Measurements from ENCODE around the gene FHOD3. TPM values are rescaled to one million over a fixed set of nuclear protein-coding genes. Genes with fewer than 3 reads are reported as not detected.
A peak's percentile ranks its signal among the peaks of the same experiment; 100 is the strongest.

FHOD3 gene
- total RNA-seq, 1 donor from 2014 or later, result 5.6 TPM

DNA sequence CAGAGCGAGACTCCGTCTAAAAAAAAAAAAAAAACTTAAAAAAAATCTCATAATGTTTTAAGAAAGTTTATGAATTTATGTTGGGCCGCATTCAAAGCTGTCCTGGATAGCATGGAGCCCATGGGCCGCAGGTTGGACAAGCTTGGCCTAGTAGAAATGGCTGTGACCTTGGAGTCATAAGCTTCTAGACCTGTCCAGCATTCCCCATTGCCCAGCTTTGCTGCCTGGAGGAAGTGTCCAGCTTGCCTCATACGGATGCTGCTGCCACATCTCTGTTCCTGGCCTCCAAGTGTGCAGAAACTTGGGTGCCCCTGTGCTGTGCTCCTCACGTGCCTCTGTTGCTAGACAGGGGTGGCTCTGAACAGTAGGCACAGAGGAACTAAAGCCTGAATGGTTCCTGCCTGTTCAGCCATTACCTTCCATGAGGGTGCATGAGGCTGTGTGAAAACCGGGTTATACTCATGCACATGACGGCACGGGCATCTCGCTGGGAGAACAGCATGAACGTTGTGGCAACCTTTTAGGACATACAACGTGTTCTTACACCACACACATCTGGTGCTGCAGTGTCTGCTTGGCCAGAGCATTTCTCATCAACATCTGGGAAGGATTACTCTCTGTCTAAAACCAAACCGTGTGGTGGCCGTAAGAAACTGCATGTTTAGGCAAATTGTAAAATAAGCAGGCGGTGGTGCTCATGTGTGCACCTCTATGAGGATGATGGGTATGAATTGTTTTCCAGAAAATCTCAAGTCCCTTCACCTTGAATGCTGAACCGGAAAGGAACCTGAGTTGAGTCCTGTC is 38.2 kb downstream of the FHOD3 start:
- TF ChIP-seq POLR2AphosphoS5 (IDR thresholded peaks at IDR 0.05; ENCODE audit: insufficient read depth in 1 of 2, low read depth in 1 of 2), result no peak
- TF ChIP-seq, protein P1, sequence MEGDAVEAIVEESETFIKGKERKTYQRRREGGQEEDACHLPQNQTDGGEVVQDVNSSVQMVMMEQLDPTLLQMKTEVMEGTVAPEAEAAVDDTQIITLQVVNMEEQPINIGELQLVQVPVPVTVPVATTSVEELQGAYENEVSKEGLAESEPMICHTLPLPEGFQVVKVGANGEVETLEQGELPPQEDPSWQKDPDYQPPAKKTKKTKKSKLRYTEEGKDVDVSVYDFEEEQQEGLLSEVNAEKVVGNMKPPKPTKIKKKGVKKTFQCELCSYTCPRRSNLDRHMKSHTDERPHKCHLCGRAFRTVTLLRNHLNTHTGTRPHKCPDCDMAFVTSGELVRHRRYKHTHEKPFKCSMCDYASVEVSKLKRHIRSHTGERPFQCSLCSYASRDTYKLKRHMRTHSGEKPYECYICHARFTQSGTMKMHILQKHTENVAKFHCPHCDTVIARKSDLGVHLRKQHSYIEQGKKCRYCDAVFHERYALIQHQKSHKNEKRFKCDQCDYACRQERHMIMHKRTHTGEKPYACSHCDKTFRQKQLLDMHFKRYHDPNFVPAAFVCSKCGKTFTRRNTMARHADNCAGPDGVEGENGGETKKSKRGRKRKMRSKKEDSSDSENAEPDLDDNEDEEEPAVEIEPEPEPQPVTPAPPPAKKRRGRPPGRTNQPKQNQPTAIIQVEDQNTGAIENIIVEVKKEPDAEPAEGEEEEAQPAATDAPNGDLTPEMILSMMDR (IDR thresholded peaks at IDR 0.05), result no peak
- TF ChIP-seq POLR2A (IDR thresholded peaks at IDR 0.05), result no peak
- DNase-seq (ENCODE audit: extremely low spot score in 2 of 2), result peak in 1 of 2 donors; percentile 79

GRCh38 chr18:36337679-36338402 is 40.3 kb downstream of the FHOD3 start:
- Histone ChIP-seq H3K27ac (no peak overlapping the region), H3K4me3 (no peak overlapping the region), H3K27me3 (no peaks in the 10 kb centered on the region), H3K4me1 (no peaks in the 10 kb centered on the region), H3K9me3 (no peaks in the 10 kb centered on the region), H3K36me3 (no peaks in the 10 kb centered on the region)
- no peak for DNase-seq (ENCODE audit: extremely low spot score in 2 of 2)
- TF ChIP-seq POLR2A (IDR thresholded peaks at IDR 0.05), result no peak
- TF ChIP-seq, protein P1 (IDR thresholded peaks at IDR 0.05), result no peak
- no peak for TF ChIP-seq POLR2AphosphoS5 (IDR thresholded peaks at IDR 0.05; ENCODE audit: insufficient read depth in 1 of 2, low read depth in 1 of 2)
- intact Hi-C loops (cut with DNase I), result no loop called here

More for the DNA sequence above, 38.2 kb downstream of the FHOD3 start:
- Histone ChIP-seq H3K27me3 (no peaks in the 10 kb centered on the region), H3K9me3 (no peaks in the 10 kb centered on the region), H3K4me3 (no peak overlapping the region), H3K36me3 (no peaks in the 10 kb centered on the region), H3K27ac (no peak overlapping the region), H3K4me1 (no peaks in the 10 kb centered on the region)
- intact Hi-C loops (cut with DNase I), result no loop called here

- intact Hi-C loops (cut with DNase I), result no loop called here
- no peaks in the 10 kb centered on the region for H3K27me3 ChIP-seq
- H3K36me3 ChIP-seq, result no peaks in the 10 kb centered on the region
- no peak overlapping the region for H3K27ac ChIP-seq
- H3K4me1 ChIP-seq, result no peaks in the 10 kb centered on the region
- DNase-seq (ENCODE audit: extremely low spot score in 2 of 2), result no peak
- TF ChIP-seq, protein P1 (IDR thresholded peaks at IDR 0.05), result no peak
- no peak for TF ChIP-seq POLR2AphosphoS5 (IDR thresholded peaks at IDR 0.05; ENCODE audit: insufficient read depth in 1 of 2, low read depth in 1 of 2)
- no peak for TF ChIP-seq POLR2A (IDR thresholded peaks at IDR 0.05)
- H3K9me3 ChIP-seq, result no peaks in the 10 kb centered on the region
- H3K4me3 ChIP-seq, result no peak overlapping the region
These were observed 41.0 kb downstream of the FHOD3 start for GRCh38 chr18:36338403-36338933.

GRCh38 chr18:36340246-36340645 is 42.7 kb downstream of the FHOD3 start:
- no peak overlapping the region for H3K27ac ChIP-seq
- no peaks in the 10 kb centered on the region for H3K9me3 ChIP-seq
- no peak overlapping the region for H3K4me3 ChIP-seq
- no peak for DNase-seq (ENCODE audit: extremely low spot score in 2 of 2)
- TF ChIP-seq POLR2A (IDR thresholded peaks at IDR 0.05) (no peak), POLR2AphosphoS5 (IDR thresholded peaks at IDR 0.05; ENCODE audit: insufficient read depth in 1 of 2, low read depth in 1 of 2) (no peak)
- TF ChIP-seq, protein P1 (IDR thresholded peaks at IDR 0.05), result no peak
- H3K27me3 ChIP-seq, result no peaks in the 10 kb centered on the region
- H3K36me3 ChIP-seq, result no peaks in the 10 kb centered on the region
- intact Hi-C loops (cut with DNase I), result no loop called here
- no peaks in the 10 kb centered on the region for H3K4me1 ChIP-seq
